HEK293 (cell line): Measurements from ENCODE around the gene SCN10A.

ENCODE experiments used
- SETDB1 ChIP-seq: IDR thresholded peaks from one replicate; pipeline ENCODE4 v1.6.1; 2017; ENCODE audit warnings: mild to moderate bottlenecking, low read length, moderate library complexity, mixed read lengths; ENCODE audit not compliant: insufficient read length
- ZNF37A ChIP-seq: fragments of 450-650 bp; IDR thresholded peaks from 2 replicates; pipeline ENCODE4 v1.5.1; 2018; ENCODE audit warnings: missing biosample characterization, missing genetic modification characterization
- TF ChIP-seq, protein P1 (sequence below): fragments of 450-650 bp; formaldehyde crosslinking; IDR thresholded peaks from 2 replicates; pipeline ENCODE4 v1.5.1; 2016; ENCODE audit warnings: missing biosample characterization, missing genetic modification characterization
- TF ChIP-seq, protein P2 (sequence below): fragments of 450-650 bp; formaldehyde crosslinking; IDR thresholded peaks from 2 replicates; pipeline ENCODE4 v1.5.1; 2016; ENCODE audit warnings: missing biosample characterization, missing genetic modification characterization, low read depth
- TF ChIP-seq, protein P3 (sequence below): fragments of 450-650 bp; formaldehyde crosslinking; IDR thresholded peaks from 2 replicates; pipeline ENCODE4 v1.5.1; 2016; ENCODE audit warnings: missing biosample characterization, missing genetic modification characterization

DNA sequence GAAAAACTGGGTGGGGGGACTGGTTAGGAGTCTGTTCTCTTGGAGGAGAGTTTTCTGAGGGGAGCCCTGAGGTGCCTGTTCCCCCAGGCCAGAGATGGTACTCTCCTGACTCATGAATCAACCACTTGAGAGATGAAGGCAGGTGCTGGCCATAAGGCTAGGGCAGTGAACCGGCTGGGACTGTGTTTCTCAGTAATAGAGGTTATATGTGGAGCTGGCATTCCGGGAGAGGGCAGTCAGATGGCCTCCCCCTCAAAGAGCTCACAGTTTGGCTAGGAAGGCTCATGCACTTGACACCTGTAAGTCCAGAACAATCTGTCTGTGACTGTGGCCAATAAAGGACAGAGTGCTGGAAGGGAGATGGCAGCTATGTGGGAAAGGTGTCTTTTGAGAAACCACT, 10.0 kb upstream of the SCN10A start:
- TF ChIP-seq ZNF37A (no peak), SETDB1 (no peak)
- TF ChIP-seq, protein P1, sequence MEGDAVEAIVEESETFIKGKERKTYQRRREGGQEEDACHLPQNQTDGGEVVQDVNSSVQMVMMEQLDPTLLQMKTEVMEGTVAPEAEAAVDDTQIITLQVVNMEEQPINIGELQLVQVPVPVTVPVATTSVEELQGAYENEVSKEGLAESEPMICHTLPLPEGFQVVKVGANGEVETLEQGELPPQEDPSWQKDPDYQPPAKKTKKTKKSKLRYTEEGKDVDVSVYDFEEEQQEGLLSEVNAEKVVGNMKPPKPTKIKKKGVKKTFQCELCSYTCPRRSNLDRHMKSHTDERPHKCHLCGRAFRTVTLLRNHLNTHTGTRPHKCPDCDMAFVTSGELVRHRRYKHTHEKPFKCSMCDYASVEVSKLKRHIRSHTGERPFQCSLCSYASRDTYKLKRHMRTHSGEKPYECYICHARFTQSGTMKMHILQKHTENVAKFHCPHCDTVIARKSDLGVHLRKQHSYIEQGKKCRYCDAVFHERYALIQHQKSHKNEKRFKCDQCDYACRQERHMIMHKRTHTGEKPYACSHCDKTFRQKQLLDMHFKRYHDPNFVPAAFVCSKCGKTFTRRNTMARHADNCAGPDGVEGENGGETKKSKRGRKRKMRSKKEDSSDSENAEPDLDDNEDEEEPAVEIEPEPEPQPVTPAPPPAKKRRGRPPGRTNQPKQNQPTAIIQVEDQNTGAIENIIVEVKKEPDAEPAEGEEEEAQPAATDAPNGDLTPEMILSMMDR (tag by site-specific recombination): no peak
- TF ChIP-seq, protein P2, sequence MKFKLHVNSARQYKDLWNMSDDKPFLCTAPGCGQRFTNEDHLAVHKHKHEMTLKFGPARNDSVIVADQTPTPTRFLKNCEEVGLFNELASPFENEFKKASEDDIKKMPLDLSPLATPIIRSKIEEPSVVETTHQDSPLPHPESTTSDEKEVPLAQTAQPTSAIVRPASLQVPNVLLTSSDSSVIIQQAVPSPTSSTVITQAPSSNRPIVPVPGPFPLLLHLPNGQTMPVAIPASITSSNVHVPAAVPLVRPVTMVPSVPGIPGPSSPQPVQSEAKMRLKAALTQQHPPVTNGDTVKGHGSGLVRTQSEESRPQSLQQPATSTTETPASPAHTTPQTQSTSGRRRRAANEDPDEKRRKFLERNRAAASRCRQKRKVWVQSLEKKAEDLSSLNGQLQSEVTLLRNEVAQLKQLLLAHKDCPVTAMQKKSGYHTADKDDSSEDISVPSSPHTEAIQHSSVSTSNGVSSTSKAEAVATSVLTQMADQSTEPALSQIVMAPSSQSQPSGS: no peak
- TF ChIP-seq, protein P3, sequence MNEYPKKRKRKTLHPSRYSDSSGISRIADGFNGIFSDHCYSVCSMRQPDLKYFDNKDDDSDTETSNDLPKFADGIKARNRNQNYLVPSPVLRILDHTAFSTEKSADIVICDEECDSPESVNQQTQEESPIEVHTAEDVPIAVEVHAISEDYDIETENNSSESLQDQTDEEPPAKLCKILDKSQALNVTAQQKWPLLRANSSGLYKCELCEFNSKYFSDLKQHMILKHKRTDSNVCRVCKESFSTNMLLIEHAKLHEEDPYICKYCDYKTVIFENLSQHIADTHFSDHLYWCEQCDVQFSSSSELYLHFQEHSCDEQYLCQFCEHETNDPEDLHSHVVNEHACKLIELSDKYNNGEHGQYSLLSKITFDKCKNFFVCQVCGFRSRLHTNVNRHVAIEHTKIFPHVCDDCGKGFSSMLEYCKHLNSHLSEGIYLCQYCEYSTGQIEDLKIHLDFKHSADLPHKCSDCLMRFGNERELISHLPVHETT (tag by site-specific recombination): no peak
